Immature natural killer cell (primary cell): ENCODE results near the gene DCUN1D2. TPM values are rescaled to one million over a fixed set of nuclear protein-coding genes. Genes with fewer than 3 reads are reported as not detected.

ENCODE experiments used
- DNase-seq, 3 donors: peaks; one replicate each; pipeline ENCODE4 v3.0.0; 2022; ENCODE audit warnings: mixed read lengths in 1 of 3
- H3K27ac Mint-ChIP-seq, 6 donors: one replicate each; pipeline ENCODE4 v1.8.0; 2020; ENCODE audit warnings: mixed read lengths in 6 of 6, mild to moderate bottlenecking in 5 of 6, inconsistent platforms in 4 of 6, moderate library complexity in 3 of 6
- H3K27me3 Mint-ChIP-seq, 3 donors: one replicate each; pipeline ENCODE4 v1.8.0; 2020 to 2021; ENCODE audit warnings: low read depth in 3 of 3, mild to moderate bottlenecking in 3 of 3, mixed read lengths in 3 of 3, moderate library complexity in 3 of 3, inconsistent platforms in 1 of 3
- H3K36me3 Mint-ChIP-seq, 3 donors: one replicate each; pipeline ENCODE4 v1.8.0; 2020; ENCODE audit warnings: mixed read lengths in 3 of 3, inconsistent platforms in 2 of 3, mild to moderate bottlenecking in 2 of 3
- H3K4me1 Mint-ChIP-seq, 2 donors: one replicate each; pipeline ENCODE4 v1.8.0; 2020; ENCODE audit warnings: inconsistent platforms in 2 of 2, mild to moderate bottlenecking in 2 of 2, mixed read lengths in 2 of 2, moderate library complexity in 1 of 2
- H3K4me3 Mint-ChIP-seq, 5 donors: one replicate each; pipeline ENCODE4 v1.8.0; 2020; ENCODE audit warnings: mild to moderate bottlenecking in 5 of 5, mixed read lengths in 5 of 5, inconsistent platforms in 3 of 5, moderate library complexity in 3 of 5
- H3K9me3 Mint-ChIP-seq, 6 donors: one replicate each; pipeline ENCODE4 v1.8.0; 2020; ENCODE audit warnings: mild to moderate bottlenecking in 6 of 6, mixed read lengths in 6 of 6, inconsistent platforms in 4 of 6, moderate library complexity in 3 of 6
- polyA plus RNA-seq, 3 donors: library from polyadenylated mRNA; unstranded; fragments of 300-500 nt; fragmentation: Illumina TruSeq; gene quantifications; one replicate each; pipeline ENCODE4 v1.2.3, GENCODE V29; 2021

Gene DCUN1D2
- polyA plus RNA-seq, 3 donors from 2014 or later: 7.4 to 23.0 (median 7.6) TPM

- Mint-ChIP-seq H3K27me3 (peaks cover 5 to 9% (median 5%) of the 10 kb centered on the region in 3 donors), H3K36me3 (peaks cover 7 to 21% (median 11%) of the 10 kb centered on the region in 3 donors), H3K27ac (peak overlapping the region; percentile 32 to 84 (median 57)), H3K4me3 (peak overlapping the region; percentile 46 to 70 (median 61)), H3K4me1 (peaks cover 44 to 68% of the 10 kb centered on the region in 2 donors), H3K9me3 (no peaks in the 10 kb centered on the region)
- DNase-seq: peak in 1 of 3 donors; percentile 20
Observed at GRCh38 chr13:113493315-113493951, 2.9 kb upstream of the DCUN1D2 start.

- peaks cover 4 to 15% (median 5%) of the 10 kb centered on the region in 3 donors for H3K36me3 Mint-ChIP-seq
- peaks cover 51 to 65% of the 10 kb centered on the region in 2 donors for H3K4me1 Mint-ChIP-seq
- peak overlapping the region; percentile 39 to 90 (median 74) for H3K27ac Mint-ChIP-seq
- H3K9me3 Mint-ChIP-seq: no peaks in the 10 kb centered on the region
- peak overlapping the region; percentile 84 to 90 (median 85) for H3K4me3 Mint-ChIP-seq
- peaks cover 5 to 9% (median 5%) of the 10 kb centered on the region in 3 donors for H3K27me3 Mint-ChIP-seq
- DNase-seq: no peak
Observed at GRCh38 chr13:113491982-113492381, 1.5 kb upstream of the DCUN1D2 start.

- H3K27me3 Mint-ChIP-seq: peaks cover 5 to 9% (median 5%) of the 10 kb centered on the region in 3 donors
- peaks cover 47 to 60% of the 10 kb centered on the region in 2 donors for H3K4me1 Mint-ChIP-seq
- no peak for DNase-seq
- peak overlapping the region; percentile 84 to 90 (median 85) for H3K4me3 Mint-ChIP-seq
- H3K27ac Mint-ChIP-seq: peak overlapping the region; percentile 39 to 90 (median 74)
- H3K9me3 Mint-ChIP-seq: no peaks in the 10 kb centered on the region
- peaks cover 4 to 10% (median 5%) of the 10 kb centered on the region in 3 donors for H3K36me3 Mint-ChIP-seq
Observed at GRCh38 chr13:113491418-113491883, 940 bp upstream of the DCUN1D2 start.

- H3K27me3 Mint-ChIP-seq: peaks cover 5 to 9% (median 5%) of the 10 kb centered on the region in 3 donors
- no peak for DNase-seq
- H3K4me1 Mint-ChIP-seq: peaks cover 38 to 46% of the 10 kb centered on the region in 2 donors
- H3K27ac Mint-ChIP-seq: peak overlapping the region; percentile 0 to 91 (median 82)
- H3K9me3 Mint-ChIP-seq: no peaks in the 10 kb centered on the region
- H3K36me3 Mint-ChIP-seq: no peaks in the 10 kb centered on the region
- peak overlapping the region; percentile 78 to 91 (median 88) for H3K4me3 Mint-ChIP-seq
Observed at GRCh38 chr13:113489549-113490495, 689 bp downstream of the DCUN1D2 start.

- Mint-ChIP-seq H3K36me3 (no peaks in the 10 kb centered on the region), H3K9me3 (no peaks in the 10 kb centered on the region), H3K27me3 (peaks cover 4 to 9% (median 5%) of the 10 kb centered on the region in 3 donors), H3K4me1 (peaks cover 35 to 42% of the 10 kb centered on the region in 2 donors), H3K4me3 (peak overlapping the region in 4 of 5 donors; percentile 87 to 91 (median 89)), H3K27ac (peak overlapping the region in 1 of 6 donors; percentile 91)
- DNase-seq: no peak
Observed at GRCh38 chr13:113489171-113489548, 1.4 kb downstream of the DCUN1D2 start.

- Mint-ChIP-seq H3K4me1 (peaks cover 30 to 36% of the 10 kb centered on the region in 2 donors), H3K27me3 (peaks cover 4 to 9% (median 5%) of the 10 kb centered on the region in 3 donors), H3K36me3 (no peaks in the 10 kb centered on the region), H3K4me3 (peak overlapping the region; percentile 38 to 91 (median 44)), H3K27ac (peak overlapping the region in 1 of 6 donors; percentile 59), H3K9me3 (no peaks in the 10 kb centered on the region)
- DNase-seq: no peak
Observed at GRCh38 chr13:113488283-113488682, 2.2 kb downstream of the DCUN1D2 start.

GRCh38 chr13:113486698-113487097, 3.8 kb downstream of the DCUN1D2 start:
- Mint-ChIP-seq H3K27ac (no peak overlapping the region), H3K4me3 (no peak overlapping the region)
- DNase-seq: no peak

GRCh38 chr13:113485545-113485944, 5.0 kb downstream of the DCUN1D2 start:
- Mint-ChIP-seq H3K9me3 (no peaks in the 10 kb centered on the region), H3K27ac (no peak overlapping the region), H3K27me3 (peaks cover 4 to 6% (median 5%) of the 10 kb centered on the region in 3 donors), H3K4me1 (peaks cover 27 to 28% of the 10 kb centered on the region in 2 donors), H3K36me3 (no peaks in the 10 kb centered on the region), H3K4me3 (no peak overlapping the region)
- DNase-seq: no peak

More at GRCh38 chr13:113486698-113487097, 3.8 kb downstream of the DCUN1D2 start:
- H3K4me1 Mint-ChIP-seq: peaks cover 29 to 30% of the 10 kb centered on the region in 2 donors
- H3K9me3 Mint-ChIP-seq: no peaks in the 10 kb centered on the region
- peaks cover 4 to 8% (median 5%) of the 10 kb centered on the region in 3 donors for H3K27me3 Mint-ChIP-seq
- H3K36me3 Mint-ChIP-seq: no peaks in the 10 kb centered on the region

- no peaks in the 10 kb centered on the region for H3K9me3 Mint-ChIP-seq
- no peak overlapping the region for H3K4me3 Mint-ChIP-seq
- H3K27ac Mint-ChIP-seq: no peak overlapping the region
- H3K36me3 Mint-ChIP-seq: peaks cover 4 to 12% (median 9%) of the 10 kb centered on the region in 3 donors
- peaks cover 13 to 14% of the 10 kb centered on the region in 2 donors for H3K4me1 Mint-ChIP-seq
- no peak for DNase-seq
- no peaks in the 10 kb centered on the region for H3K27me3 Mint-ChIP-seq
Observed at GRCh38 chr13:113483504-113484293, 6.8 kb downstream of the DCUN1D2 start.

GRCh38 chr13:113483081-113483480, 7.4 kb downstream of the DCUN1D2 start:
- H3K27me3 Mint-ChIP-seq: no peaks in the 10 kb centered on the region
- H3K36me3 Mint-ChIP-seq: peaks cover 4 to 15% (median 13%) of the 10 kb centered on the region in 3 donors
- peak overlapping the region in 1 of 6 donors; percentile 10 for H3K27ac Mint-ChIP-seq
- no peak for DNase-seq
- H3K4me1 Mint-ChIP-seq: peaks cover 7 to 8% of the 10 kb centered on the region in 2 donors
- no peaks in the 10 kb centered on the region for H3K9me3 Mint-ChIP-seq
- no peak overlapping the region for H3K4me3 Mint-ChIP-seq

GRCh38 chr13:113479179-113479578, 11.3 kb downstream of the DCUN1D2 start:
- H3K27ac Mint-ChIP-seq: no peak overlapping the region
- peaks cover 0 to 2% (median 0%) of the 10 kb centered on the region in 3 donors for H3K27me3 Mint-ChIP-seq
- no peaks in the 10 kb centered on the region for H3K9me3 Mint-ChIP-seq
- no peak for DNase-seq
- peaks cover 4 to 6% of the 10 kb centered on the region in 2 donors for H3K4me1 Mint-ChIP-seq
- H3K36me3 Mint-ChIP-seq: peaks cover 25 to 36% (median 35%) of the 10 kb centered on the region in 3 donors
- H3K4me3 Mint-ChIP-seq: no peak overlapping the region

GRCh38 chr13:113477724-113478123, 12.8 kb downstream of the DCUN1D2 start:
- peaks cover 0 to 4% (median 0%) of the 10 kb centered on the region in 3 donors for H3K27me3 Mint-ChIP-seq
- no peak overlapping the region for H3K4me3 Mint-ChIP-seq
- H3K27ac Mint-ChIP-seq: no peak overlapping the region
- H3K4me1 Mint-ChIP-seq: no peaks in the 10 kb centered on the region
- peaks cover 25 to 39% (median 35%) of the 10 kb centered on the region in 3 donors for H3K36me3 Mint-ChIP-seq
- H3K9me3 Mint-ChIP-seq: no peaks in the 10 kb centered on the region
- no peak for DNase-seq

GRCh38 chr13:113476811-113477210, 13.7 kb downstream of the DCUN1D2 start:
- H3K9me3 Mint-ChIP-seq: no peaks in the 10 kb centered on the region
- no peak overlapping the region for H3K4me3 Mint-ChIP-seq
- no peak overlapping the region for H3K27ac Mint-ChIP-seq

More at GRCh38 chr13:113476811-113477210, 13.7 kb downstream of the DCUN1D2 start:
- peaks cover 0 to 4% (median 0%) of the 10 kb centered on the region in 3 donors for H3K27me3 Mint-ChIP-seq
- peaks cover 0 to under 1% of the 10 kb centered on the region in 2 donors for H3K4me1 Mint-ChIP-seq
- DNase-seq: no peak
- peaks cover 25 to 39% (median 35%) of the 10 kb centered on the region in 3 donors for H3K36me3 Mint-ChIP-seq
